ENCODE measurements around the gene ZNF653.

DNA sequence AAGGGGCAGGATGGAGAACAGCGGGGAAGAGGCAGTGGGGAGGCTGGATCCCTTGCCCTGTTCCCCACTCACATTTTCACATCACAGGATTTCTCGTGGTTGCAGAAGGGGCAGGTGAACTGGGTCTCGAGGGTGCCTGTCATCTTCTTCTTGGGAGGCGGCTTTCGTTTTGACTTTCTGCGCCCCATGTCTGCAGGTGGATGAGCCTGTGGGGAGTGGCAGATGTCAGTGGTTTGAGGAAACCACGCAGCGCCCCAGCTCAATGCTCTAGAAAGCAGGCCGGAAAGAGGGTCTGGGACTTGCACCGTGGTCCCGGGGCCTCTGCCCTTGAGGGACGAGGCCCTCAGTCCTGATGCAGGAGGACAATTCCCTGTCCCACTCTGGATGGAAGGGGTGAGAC is 48.5 kb upstream of the ZNF653 start:
- TF ChIP-seq, protein P1, sequence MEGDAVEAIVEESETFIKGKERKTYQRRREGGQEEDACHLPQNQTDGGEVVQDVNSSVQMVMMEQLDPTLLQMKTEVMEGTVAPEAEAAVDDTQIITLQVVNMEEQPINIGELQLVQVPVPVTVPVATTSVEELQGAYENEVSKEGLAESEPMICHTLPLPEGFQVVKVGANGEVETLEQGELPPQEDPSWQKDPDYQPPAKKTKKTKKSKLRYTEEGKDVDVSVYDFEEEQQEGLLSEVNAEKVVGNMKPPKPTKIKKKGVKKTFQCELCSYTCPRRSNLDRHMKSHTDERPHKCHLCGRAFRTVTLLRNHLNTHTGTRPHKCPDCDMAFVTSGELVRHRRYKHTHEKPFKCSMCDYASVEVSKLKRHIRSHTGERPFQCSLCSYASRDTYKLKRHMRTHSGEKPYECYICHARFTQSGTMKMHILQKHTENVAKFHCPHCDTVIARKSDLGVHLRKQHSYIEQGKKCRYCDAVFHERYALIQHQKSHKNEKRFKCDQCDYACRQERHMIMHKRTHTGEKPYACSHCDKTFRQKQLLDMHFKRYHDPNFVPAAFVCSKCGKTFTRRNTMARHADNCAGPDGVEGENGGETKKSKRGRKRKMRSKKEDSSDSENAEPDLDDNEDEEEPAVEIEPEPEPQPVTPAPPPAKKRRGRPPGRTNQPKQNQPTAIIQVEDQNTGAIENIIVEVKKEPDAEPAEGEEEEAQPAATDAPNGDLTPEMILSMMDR (IDR thresholded peaks at IDR 0.05), result no peak
- no peak for TF ChIP-seq EZH2 (IDR thresholded peaks at IDR 0.05; ENCODE audit: borderline replicate concordance, insufficient read depth, low read depth, low read length, poor library complexity, severe bottlenecking)
